GM21447 (cell line): ENCODE measurements around the gene ESM1.

Experiments used
- ATAC-seq: cut with Tn5 transposase; IDR thresholded peaks from one replicate; pipeline ENCODE4 v1.9.1; 2021; ENCODE audit not compliant: unreplicated experiment

ESM1 gene

GRCh38 chr5:54986269-54986654 lies 869 bp upstream of the ESM1 start:
- ATAC-seq: no peak

- no peak for ATAC-seq
Measured at GRCh38 chr5:54981928-54982327, 3.5 kb downstream of the ESM1 start.

- no peak for ATAC-seq
Measured at GRCh38 chr5:54975701-54976100, 9.7 kb downstream of the ESM1 start.

- ATAC-seq: no peak
Measured at GRCh38 chr5:54969856-54970828, 15.3 kb downstream of the ESM1 start.

- ATAC-seq: no peak
Measured at GRCh38 chr5:54969242-54969641, 16.2 kb downstream of the ESM1 start.

GRCh38 chr5:54965806-54966205 lies 19.6 kb downstream of the ESM1 start:
- no peak for ATAC-seq

GRCh38 chr5:54964405-54964804 lies 21.0 kb downstream of the ESM1 start:
- no peak for ATAC-seq

GRCh38 chr5:54959673-54960418 lies 25.5 kb downstream of the ESM1 start:
- ATAC-seq: no peak

GRCh38 chr5:54956922-54957321 lies 28.5 kb downstream of the ESM1 start:
- no peak for ATAC-seq

- no peak for ATAC-seq
Measured at GRCh38 chr5:54947187-54947586, 38.2 kb downstream of the ESM1 start.

- ATAC-seq: no peak
Measured at GRCh38 chr5:54946306-54946819, 39.0 kb downstream of the ESM1 start.

- no peak for ATAC-seq
Measured at GRCh38 chr5:54944364-54944763, 41.0 kb downstream of the ESM1 start.

- no peak for ATAC-seq
Measured at GRCh38 chr5:54942064-54942778, 43.2 kb downstream of the ESM1 start.

GRCh38 chr5:54936201-54936600 lies 49.2 kb downstream of the ESM1 start:
- no peak for ATAC-seq

- no peak for ATAC-seq
Measured at GRCh38 chr5:54932789-54933188, 52.6 kb downstream of the ESM1 start.

GRCh38 chr5:54930736-54931135 lies 54.7 kb downstream of the ESM1 start:
- no peak for ATAC-seq
